Femur (tissue), 1 donor: ENCODE data around the gene PITX1.
A peak's percentile ranks its signal among the peaks of the same experiment; 100 is the strongest.

ENCODE experiments used
- DNase-seq: peaks from one replicate; pipeline ENCODE4 v3.0.0-alpha.2; 2017

Gene PITX1

DNA sequence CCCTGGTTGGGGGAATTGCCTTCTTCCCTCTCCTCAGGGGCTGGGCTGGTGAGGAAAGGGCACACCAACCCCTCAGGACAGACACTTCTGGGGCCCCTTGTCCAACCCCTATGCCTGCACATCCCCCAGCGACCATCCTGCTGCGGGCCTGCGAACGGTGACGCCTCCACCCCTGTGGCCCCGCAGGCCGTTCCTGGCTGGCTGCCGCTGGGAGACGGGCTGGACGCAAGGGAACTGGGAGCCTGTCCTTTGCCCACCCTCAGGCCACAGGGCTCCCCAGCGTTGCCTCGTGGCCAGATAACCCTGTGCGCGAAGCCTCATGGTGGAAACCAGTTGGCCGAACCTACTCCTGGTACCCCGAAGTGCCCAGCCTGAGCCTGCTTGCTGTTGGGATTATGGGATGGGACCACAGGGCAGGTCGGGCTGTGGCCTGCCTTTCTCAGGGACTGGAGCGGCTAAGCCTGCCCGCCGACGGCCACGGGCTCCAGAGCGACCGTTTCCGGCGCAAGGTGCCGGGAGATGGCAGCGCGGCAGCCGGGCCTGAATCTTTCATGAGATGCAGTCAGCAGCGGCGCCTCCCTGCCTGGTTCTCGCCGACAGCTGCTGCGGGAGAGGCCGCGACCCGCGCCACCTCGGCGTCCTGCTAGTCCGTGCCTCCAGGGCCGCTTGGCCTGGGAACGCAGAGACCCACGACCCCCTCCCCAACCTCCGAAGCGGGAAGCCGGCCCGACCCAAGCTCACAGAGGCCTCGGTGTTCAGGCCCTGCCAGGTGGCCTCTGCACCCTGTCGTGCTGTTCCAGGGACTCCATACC is 6.5 kb upstream of the PITX1 start:
- no peak for DNase-seq

DNA sequence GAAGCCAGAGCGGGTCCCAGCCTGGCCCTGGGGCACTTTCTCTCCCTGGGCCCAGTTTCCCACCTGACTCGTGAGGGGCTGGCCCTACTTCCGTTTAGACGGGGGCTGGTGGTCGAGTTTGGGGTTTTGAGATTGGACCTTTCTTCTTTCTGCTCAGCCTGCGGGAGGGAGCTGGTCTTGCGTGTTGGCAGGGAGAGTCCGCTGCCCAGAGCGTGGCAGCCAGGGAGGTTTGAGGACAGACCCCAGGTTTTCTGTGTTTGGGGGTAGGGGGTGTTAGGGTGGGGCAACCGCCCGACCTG is 6.0 kb upstream of the PITX1 start:
- DNase-seq, result no peak

DNA sequence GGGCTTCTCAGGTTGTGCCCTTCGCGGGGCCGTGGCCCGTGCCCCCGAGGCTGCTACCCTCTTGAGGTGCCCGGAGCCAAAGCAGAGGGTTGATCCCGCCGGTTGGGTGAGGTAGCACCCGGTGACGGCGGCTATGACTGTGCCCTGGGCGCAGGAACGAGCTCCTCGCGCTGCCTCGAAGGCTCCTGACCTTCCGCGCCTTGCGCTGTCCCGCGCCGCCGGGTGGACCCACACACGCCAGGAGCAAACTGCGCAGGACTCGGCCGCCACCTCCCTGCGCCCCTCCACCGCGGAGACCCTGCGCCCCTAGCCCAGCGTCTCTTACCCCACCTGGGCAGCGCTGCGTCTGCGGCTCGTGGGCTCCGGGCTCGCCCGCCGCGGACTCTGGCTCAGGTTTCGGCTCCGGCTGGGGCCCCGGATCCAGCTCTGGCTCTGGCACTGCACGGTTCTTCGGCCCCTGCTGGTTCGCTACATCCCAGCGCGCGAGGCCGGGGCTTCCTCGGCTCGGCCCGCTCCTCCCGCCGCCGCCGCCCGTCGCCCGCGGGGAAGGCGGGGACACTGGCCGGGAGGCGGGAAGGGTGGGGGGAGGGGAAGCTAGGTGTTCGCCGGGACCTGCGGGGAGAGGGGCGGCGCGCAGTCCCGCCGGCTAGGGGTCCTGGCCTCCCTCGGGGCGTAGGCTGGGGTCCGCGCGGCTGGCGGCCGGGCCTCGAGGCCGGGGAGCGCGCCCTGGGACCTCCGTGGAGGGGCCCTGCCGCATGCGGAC is 5.4 kb upstream of the PITX1 start:
- DNase-seq, result no peak

DNA sequence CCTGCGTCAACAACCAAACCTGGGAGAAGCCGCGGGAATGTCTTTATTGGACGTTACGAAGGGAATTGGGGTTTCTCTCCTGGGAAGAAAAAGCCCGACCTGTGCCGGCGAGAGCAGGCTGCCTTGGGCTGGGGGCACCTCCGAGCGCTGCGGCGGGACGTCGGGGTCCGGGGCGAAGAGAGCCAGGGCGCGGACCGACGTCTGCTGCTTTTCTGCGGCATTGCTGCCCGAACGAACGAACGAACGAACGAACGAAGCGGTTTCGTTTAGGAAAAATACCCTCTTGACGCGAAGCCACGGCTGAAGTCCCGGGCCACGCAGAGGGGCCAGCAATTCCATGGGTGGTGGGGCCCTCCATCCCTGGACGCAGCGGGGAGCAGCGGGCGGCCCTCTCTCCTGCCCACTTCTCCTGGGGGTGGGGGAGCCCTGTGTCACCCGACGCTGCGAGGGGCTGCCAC is 4.8 kb upstream of the PITX1 start:
- no peak for DNase-seq

DNA sequence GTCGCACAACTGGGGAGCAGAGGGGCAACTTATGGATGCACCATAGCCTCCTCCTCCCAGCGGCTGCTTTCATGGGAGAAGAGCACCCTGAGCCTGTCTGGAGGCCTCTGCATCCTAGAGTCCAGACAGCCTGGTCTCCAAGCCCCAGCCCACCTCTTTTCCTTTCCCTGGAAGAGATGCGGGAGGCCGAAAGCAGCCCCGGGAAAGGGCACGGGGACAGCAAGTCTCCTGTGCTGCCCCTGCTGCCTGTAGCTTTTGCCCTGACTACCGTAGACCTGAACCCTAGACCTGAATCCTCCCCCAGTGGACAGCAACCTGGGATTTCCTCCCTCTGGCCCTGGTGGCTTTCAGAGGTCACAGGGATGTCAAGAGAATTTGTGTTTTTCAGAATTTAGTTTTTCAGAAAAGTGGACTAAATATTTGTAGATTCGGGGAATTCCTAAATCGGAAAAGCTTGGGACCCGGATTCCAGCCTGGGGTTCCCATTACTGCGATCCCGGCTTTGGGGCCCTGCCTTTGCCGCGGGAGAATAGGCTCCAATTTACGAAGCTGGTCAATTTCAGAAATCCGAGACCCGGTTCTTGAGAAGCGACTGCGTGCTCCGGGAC is 4.3 kb upstream of the PITX1 start:
- DNase-seq, result no peak

DNA sequence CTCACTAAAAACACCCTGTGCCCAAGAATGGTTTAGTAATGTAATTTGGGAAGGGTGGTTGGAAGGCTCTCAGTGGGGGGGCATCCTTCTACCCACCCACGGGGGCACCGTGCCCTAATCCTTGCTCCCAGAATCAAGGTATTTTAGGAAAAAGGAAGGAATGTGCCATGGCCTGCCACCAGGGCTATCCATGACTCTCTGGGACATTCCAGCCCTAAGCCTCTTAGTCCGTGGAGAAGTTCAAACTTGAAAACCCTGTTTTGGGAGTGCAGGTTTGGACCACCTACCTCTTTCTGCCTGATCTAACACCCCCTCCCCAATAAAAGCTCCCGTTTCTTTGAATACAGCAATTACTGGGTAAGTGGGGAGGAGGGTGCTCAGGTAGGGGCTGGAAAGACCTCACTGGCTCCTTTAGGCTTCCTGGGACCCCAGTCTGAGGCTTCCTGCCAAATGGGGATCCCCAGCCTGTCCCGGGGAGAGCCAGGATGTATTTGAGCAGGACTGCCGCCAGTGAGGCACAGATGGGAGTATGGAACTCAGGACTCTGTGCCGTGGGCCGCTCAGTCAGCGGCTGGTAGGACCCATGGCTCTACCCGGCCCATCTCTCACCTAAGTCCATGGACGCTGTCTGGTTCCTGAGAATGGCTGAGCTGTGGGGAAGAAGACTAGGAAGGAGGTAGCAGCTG is 3.6 kb upstream of the PITX1 start:
- no peak for DNase-seq

DNA sequence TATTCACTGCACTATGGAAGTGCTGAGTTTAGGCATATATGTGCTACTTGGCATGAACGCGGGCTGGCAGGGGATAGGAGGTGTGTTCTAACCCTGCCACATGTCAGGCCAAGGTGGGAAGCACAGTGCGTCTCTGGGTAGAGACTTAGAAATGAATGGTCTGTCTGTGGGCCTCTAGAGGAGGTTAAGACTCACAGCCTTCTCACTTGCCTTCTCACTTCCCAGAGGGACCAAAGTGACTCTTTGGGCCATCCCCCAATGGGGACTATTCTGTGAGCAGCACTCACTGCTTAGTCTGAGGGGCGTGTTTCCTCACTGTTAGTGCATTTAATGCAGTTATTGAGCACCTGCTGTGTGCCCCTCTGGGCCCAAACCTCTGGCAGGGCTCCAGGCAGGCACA is 2.4 kb upstream of the PITX1 start:
- DNase-seq, result no peak

DNA sequence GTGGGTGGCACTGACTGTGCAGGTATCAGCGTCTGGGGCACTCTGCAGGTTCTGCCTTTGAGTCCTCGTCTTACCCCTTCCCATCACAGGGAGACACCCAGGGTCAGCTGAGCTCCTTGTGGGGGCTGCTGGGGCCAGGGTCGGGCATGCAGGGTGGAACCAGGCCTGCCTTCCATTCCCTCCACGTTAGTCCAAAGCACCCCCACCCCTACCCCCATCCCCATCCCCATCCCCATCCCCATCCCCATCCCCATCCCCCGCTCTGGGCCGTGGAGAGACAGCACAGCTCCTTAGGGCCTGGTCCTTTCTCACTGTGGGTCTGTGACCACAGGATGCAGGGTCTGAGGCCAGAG is 1.6 kb upstream of the PITX1 start:
- no peak for DNase-seq

DNA sequence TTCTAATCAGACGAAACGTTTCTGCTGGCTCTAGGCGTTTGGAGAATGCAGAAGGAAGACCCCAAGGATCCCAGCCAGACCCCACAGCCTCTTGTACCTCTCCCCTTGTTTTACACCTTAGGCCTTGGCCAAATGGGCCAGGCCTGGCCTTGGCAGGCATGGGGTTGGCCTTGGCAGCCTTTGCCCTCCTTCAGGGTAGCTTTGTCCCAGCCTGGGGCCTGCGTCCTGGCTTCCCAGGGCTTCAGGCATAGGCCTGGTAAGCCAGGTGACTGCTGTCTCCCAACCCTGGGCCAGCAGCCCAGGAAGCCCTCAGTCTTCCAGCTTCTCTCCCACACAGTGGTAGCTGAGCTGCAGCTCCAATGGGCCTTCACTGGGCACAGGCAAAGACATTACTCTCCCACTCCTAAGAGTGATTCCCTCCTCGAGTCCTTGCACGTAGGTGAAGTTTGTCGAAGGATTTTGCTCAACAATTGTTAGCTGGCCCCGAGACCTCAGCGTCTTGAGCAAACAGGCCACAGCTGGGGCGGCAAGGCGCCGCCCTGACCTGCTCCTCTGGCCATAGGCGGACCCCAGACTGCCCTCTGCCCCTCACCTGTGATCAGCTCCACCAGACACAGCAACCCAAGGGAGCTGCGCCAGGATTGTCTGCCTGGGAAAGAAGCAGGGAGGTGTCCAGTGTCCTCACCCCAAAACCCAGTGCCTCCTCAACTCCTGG is 1.1 kb upstream of the PITX1 start:
- DNase-seq, result no peak

DNA sequence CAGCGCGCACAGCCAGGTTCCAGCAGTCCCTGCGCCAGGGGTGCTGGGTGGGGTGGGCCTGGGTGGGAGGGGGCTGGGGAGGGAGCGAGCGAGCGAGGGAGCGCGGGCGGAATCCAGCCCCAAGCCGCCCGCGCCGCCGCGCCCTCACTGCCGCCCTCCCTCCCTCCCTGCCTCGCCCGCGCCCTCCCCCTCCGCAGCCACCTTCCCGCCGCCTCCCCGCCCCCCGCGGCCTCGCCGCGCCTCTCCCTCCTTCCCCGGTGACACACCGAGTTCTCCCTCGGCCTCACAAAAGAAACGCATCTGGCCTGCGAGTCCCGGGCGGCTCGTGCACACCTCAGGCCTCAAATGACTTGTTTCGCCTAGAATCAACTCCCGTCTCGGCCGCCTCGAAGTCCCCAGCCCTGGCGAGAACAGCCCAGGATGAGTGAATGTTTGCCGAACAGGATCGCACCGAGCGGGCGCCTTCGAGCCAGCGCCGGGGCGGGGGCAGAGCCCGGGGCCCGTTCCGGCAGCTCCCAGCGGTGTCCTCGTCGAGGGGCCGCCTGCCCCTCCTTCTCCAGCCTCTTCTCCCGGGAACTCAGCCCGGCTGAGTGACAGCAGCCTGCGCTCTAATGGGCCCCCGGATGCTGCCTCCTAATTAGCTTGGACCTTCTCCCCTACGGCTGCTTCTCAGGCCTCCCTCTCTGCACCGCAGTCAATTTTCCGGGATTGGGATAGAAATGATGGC is 371 bp upstream of the PITX1 start:
- DNase-seq, result peak; percentile 82

DNA sequence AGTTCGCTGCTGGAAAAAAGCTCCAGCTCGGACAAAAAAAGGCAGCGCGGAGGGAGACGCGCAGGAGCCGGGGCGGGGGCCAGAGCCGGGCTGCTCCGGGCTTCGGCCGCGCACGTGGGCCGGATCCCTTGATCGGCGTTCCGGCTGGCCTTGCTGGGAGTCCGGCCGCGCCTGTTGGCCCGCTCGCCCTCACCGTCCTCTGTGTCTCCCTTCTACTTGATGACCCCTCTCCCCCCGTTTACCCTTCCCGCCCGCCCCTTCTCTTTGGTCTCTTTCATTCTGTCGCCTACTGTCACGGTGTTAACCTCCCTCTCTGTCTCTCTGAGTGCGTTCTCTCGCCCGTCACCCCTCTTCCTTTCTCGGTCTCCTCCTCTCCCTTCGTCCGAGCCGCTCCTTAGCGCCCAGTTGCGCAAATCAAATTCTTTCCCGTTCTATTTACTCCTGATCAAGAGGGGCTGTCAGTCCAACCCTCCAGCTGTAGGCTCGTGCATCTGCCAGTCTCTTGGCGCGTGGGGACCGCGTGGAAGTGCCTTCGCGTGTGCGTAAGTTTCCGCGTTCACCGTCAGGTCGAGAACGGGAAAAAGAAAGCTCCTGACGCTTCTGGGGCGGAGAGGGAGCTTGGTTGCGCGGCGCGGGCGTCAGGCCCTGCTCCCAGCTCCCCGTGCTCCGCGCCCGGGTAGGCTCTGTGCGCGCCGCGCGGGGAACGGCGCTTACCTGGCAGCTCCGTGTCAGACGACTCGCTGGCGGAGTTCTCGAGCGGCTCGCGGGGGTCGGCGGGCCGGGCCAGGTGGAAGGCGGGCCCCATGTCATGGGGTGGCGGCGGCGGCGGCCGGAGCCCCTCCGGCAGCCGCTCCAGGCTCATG is 798 bp downstream of the PITX1 start:
- peak; percentile 60 for DNase-seq

DNA sequence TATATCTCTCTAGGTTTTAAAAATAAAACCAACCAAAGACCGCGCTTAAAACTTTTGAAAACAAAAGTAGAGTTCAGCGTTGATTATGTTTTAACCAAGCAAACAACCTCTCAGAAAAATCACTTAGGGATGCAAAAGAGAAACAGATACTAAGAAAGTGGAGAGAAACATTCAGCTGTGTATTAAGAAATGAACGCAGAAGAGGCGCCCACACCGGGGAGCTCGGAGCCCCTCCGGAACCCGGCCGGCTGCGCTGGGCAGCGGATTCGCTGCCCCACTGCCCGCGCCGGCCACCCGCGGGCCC is 1.4 kb downstream of the PITX1 start:
- DNase-seq, result no peak

DNA sequence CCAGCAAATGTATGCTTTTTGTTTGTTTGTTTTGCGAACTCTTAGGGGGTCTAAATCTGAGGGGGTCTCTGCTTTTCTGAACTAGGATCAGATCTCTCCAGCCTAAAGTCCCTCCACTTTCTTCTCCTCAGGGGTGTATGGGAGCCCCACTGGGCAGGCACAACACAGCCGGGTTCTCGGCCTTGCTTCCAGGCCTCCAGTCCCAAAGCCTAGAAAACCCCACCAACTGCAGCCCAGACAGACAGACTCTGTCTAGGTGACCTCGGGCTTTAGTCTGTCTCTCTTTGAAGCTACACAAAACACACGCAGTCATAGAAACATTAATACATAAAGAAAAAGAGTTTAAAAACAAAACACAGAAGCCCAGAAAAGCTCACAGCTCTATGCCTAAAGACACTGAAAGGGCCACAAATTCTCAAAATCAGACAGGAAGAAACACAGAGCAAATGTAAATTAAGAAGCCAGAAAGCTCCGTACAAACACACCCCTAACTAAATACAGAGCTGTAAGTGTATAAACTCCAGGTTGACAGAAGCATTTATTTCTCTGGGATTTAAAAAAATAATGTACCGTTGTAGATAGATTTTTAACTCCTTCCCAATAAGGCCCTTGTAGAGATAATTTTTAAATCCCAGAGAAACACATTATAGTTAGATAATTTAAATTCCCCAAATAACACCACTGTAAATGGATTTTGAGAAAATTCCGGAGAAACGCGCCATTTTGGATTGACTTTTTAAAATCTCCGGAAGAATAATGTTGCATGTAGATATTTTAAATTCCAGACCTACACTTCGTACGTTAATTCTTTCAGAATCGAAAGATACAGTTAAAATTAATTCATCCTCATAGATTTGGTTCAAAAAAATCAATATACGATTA is 2.0 kb downstream of the PITX1 start:
- no peak for DNase-seq

DNA sequence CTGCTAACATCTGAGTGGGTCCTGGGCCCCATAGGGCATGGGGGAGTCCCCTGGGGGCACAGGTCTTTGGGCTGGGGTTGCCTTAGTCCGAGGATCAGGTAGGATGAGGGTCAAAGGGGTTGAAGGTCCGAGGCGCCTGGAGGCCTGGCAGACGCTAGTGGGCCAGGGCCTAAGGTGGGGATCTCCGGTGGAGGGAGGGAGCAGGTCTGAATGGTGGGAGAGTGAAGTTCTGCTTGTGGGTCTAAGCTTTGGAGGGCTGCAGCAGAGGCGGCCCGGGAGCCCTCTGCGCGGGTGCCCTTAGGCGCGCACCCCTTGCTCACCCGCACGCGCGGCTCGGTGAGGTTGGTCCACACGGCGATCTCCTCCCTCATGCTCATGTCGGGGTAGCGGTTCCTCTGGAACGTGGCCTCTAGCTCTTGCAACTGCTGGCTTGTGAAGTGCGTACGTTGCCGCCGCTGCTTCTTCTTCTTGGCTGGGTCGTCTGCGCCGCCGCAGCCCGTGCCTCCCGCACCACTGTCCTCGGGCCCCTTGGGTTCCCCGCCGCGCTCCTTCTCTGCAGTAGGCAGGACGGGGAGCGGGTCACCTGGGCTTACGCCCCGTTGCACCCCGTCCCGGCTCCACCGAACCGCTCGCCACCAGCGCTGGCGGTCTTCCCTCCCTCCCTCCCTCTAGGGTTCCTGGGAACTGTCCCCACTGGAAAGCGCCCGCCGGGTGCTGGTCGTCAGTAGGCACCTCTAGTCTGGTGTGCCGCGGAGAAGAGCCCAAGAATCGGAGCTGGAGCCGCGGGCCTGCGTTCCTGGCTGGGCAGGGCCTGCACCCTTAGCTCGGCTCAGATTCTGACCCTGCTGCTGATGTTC is 2.8 kb downstream of the PITX1 start:
- DNase-seq, result peak; percentile 57

DNA sequence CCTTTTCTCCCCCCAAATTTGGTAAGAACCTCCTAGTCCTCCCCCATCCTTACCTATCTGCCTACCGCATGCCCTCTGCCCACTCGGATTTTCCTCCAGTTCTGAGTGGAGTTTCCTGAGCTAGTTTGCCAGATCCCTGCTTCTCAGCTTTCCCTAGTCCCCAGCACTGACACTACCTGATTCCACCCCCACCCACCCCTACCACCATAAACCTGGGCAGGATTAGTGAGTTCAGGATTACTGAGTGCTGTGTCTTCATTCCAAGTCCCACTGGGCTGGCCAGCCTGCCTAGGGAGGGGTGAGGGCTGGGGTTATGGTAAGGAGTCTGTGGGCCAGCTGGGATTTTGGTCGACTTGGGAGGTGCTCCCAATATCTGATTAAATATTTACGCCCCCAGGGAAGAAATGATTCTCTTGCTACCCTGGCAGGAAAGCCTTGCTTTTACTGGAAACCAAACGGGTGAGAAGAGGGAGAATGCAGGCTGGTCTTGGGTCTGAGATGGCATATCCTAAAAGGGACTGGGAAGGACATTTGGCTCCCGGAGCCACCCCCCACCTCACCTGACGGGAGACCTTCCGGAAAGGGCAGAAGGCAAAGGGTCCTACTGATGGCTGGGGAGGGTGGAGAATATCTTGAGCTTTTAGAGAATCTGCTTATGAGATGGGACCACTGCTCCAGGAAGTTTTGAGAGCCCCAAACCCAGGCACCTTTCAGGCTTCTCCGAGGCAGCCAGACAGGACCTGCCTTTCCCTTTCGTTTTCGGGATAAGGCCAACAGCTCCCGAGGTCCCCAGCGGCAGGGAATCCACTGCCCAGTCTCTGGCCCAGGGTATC is 3.7 kb downstream of the PITX1 start:
- no peak for DNase-seq

DNA sequence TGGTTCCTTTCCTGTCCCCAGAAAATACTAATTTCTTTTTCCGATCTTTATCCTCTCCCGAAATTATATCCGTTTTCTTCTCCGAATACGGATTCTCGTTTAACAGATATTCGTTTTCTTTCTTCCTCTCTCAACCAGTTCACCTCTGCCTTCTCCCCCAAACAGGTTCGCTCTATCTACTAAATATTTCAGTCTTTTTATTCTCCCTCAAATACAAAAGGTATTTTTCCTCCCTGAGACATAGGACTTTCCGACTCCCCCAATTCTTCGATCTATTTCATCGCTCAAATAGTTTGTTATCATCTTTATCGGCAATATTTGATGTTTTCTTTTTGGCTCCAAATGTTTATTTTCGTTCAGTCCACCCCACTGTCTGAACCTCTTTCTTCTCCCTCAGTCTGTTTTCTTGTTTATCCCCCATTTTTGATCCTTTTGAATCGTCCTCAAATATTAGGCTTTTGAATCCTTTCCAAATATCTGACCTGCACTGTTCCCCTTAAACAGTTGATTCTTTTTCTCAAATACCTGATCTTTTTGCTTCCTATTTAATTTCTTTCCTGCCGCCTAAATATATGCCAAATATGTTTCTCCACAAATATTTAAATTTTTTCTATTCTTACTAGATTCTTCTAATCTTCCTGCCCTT is 4.4 kb downstream of the PITX1 start:
- DNase-seq, result no peak

DNA sequence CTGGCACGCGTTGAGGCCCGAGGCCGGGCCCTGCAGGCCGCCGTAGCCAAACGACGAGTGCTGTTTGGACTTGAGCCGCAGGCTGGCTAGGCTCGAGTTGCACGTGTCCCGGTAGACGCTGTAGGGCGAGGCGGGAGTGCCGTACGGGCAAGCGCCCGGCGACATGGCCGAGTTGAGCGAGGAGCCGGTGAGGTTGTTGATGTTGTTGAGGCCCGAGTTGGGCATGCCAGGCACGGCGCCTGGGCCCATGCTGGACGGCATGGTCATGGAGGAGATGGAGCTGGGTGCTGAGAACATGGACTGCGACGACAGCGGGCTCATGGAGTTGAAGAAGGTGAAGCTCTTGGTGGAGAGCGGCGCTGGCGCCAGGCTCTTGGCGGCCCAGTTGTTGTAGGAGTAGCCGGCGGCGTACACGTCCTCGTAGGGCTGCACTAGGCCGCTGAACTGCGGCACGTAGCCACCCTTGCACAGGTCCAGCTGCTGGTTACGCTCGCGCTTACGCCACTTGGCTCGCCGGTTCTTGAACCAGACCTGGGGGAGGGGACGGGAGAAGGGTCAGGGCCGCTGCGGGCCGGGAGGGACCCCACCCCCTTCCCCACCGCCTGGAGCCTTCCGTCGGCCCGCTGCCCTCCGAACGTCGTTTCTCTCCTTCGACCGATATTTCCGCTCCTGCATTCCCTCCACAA is 5.1 kb downstream of the PITX1 start:
- peak; percentile 56 for DNase-seq
